Mucosa of descending colon (tissue), 3 donors: ENCODE data around the gene CNR2. TPM values are rescaled to one million over a fixed set of nuclear protein-coding genes. Genes with fewer than 3 reads are reported as not detected.

Experiments
- ATAC-seq: fragments of 200-7000 bp; cut with Tn5 transposase; one replicate; pipeline ENCODE4 v1.9.1; 2020; ENCODE audit warnings: mild to moderate bottlenecking, moderate library complexity
- DNase-seq, 3 donors: peaks; one replicate each; pipeline ENCODE4 v3.0.0-alpha.2; 2020
- H3K36me3 ChIP-seq: fragments of 200-600 bp; one replicate; pipeline ENCODE4 v1.8.0; 2021; ENCODE audit warnings: low read depth, mild to moderate bottlenecking
- H3K4me1 ChIP-seq: fragments of 200-600 bp; one replicate; pipeline ENCODE4 v1.8.0; 2021; ENCODE audit warnings: low read depth, mild to moderate bottlenecking
- H3K4me3 ChIP-seq: fragments of 200-600 bp; one replicate; pipeline ENCODE4 v1.8.0; 2021; ENCODE audit warnings: mild to moderate bottlenecking
- H3K9me3 ChIP-seq: fragments of 200-600 bp; one replicate; pipeline ENCODE4 v1.8.0; 2021; ENCODE audit warnings: mild to moderate bottlenecking
- intact Hi-C, 2 donors: fragments of 100-400 bp; cut with DNase I in 1 of 2; cut with micrococcal nuclease in 1 of 2; formaldehyde crosslinking; loops; one replicate each; pipeline versions ENCODE4 v1.11.0 to v1.11.1; 2022; cut with DNase I, micrococcal nuclease
- total RNA-seq, 3 donors: library from RNA; stranded (reverse); fragmentation: NEBNext Ultra II Directional in 2 of 3; extraction: Animal tissue kit (Norgen Biotek cat#: 25700) in 2 of 3; gene quantifications; one replicate each; pipeline versions ENCODE4 v1.2.1 to v1.2.4, GENCODE V29; 2021 to 2023
- TF ChIP-seq, protein P1 (sequence below): fragments of 200-600 bp; IDR thresholded peaks from one replicate; pipeline ENCODE4 v1.8.0; 2022; ENCODE audit warnings: antibody characterized with exemption, mild to moderate bottlenecking
- donor health status: DM: no; HTN: no; CAD: no; lungs with moderate emphysema.
- donor health status: DM: no; HTN: no; CAD: no.
- donor health status: DM: no; HTN: yes; CAD: no.

CNR2 gene
- total RNA-seq, 3 donors from 2014 or later: 0.06 to 0.19 (median 0.17) TPM

DNA sequence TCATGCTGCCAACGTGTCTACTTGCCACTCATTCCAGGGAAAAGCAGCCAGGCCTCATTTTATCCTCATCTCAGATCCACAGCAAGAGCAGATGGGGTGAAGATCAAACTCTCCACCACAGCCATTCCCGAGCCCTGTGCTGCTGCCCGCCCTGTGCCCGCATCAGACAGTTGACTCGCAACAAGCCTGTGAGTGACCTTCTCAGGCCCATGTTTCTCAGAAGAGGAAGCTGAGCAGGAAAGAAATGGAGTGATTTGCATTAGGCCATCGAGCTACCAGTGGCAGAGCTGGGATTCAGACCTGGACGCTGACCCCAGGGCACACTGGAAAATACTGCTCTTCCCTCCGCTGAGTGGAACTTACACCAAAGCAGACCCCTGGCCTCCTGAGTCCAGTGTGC lies 1.2 kb downstream of the CNR2 start:
- intact Hi-C loops: loop anchor here in 1 of 2 donors (10.0 kb wide), 1 partner anchor 137 kb away; the partner anchor contains the start of gene PITHD1
- ATAC-seq: no peak
- Histone ChIP-seq H3K4me1 (peaks cover 4% of the 10 kb centered on the region), H3K36me3 (no peaks in the 10 kb centered on the region), H3K4me3 (no peak overlapping the region), H3K9me3 (no peaks in the 10 kb centered on the region)
- TF ChIP-seq, protein P1, sequence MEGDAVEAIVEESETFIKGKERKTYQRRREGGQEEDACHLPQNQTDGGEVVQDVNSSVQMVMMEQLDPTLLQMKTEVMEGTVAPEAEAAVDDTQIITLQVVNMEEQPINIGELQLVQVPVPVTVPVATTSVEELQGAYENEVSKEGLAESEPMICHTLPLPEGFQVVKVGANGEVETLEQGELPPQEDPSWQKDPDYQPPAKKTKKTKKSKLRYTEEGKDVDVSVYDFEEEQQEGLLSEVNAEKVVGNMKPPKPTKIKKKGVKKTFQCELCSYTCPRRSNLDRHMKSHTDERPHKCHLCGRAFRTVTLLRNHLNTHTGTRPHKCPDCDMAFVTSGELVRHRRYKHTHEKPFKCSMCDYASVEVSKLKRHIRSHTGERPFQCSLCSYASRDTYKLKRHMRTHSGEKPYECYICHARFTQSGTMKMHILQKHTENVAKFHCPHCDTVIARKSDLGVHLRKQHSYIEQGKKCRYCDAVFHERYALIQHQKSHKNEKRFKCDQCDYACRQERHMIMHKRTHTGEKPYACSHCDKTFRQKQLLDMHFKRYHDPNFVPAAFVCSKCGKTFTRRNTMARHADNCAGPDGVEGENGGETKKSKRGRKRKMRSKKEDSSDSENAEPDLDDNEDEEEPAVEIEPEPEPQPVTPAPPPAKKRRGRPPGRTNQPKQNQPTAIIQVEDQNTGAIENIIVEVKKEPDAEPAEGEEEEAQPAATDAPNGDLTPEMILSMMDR: no peak
- no peak for DNase-seq

DNA sequence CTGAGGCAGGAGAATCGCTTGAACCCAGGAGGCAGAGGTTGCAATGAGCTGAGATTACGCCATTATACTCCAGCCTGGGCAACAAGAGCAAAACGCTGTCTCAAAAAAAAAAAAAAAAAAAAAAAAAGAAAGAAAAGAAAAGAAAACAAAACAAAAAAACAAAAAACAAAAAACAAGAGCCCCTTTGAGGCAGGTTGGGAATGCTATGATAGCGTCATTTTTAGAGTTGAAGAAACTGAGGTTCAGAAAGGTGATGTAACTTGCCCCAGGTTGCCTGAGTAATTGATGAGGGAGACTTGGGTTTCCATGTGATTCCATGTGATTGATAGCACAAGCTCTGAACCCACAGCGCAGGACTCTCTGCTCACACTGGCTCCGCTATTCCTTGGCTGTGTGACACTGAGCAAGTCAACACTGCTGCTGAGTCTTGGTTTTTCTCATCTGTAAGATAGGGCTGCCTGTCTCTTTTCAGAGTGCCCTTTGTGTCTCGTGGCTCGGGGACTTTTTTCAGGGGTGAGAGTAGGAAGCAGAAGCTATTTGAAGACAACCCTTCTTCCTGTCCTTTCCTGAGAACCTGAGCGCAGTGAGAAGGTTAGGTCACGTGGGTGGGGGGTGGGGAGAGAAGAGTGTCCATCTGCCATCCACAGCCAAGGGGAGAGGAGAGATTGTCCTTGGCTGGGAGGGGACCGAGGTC lies 2.5 kb downstream of the CNR2 start:
- Histone ChIP-seq H3K36me3 (no peaks in the 10 kb centered on the region), H3K4me3 (no peak overlapping the region), H3K4me1 (peaks cover 4% of the 10 kb centered on the region), H3K9me3 (no peaks in the 10 kb centered on the region)
- DNase-seq (no peak), ATAC-seq (no peak)
- intact Hi-C loops: loop anchor here in 1 of 2 donors (10.0 kb wide), 1 partner anchor 136 kb away; the partner anchor contains the start of gene PITHD1
- TF ChIP-seq, protein P1: no peak

DNA sequence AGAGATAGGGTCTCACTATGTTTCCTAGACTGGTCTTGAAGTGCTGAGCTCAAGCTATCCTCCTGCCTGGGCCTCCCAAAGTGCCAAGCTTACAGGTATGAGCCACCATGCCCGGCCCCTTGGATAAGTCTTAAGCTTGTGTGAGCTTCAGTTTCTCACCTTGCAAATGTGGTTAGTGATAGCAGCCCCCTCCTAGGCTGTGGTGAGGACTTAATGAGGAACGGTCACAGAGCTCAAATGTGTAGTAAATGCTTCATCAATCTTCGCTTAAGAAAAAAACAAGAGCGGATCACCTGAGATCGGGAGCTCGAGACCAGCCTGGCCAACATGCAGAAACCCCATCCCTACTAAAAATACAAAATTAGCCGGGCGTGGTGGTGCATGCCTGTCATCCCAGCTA lies 3.0 kb downstream of the CNR2 start:
- Histone ChIP-seq H3K4me3 (no peak overlapping the region), H3K9me3 (no peaks in the 10 kb centered on the region), H3K4me1 (peaks cover 4% of the 10 kb centered on the region), H3K36me3 (no peaks in the 10 kb centered on the region)
- no peak for ATAC-seq
- intact Hi-C loops: loop anchor here in 1 of 2 donors (10.0 kb wide), 1 partner anchor 135 kb away; the partner anchor contains the start of gene PITHD1
- TF ChIP-seq, protein P1: no peak
- DNase-seq: no peak

DNA sequence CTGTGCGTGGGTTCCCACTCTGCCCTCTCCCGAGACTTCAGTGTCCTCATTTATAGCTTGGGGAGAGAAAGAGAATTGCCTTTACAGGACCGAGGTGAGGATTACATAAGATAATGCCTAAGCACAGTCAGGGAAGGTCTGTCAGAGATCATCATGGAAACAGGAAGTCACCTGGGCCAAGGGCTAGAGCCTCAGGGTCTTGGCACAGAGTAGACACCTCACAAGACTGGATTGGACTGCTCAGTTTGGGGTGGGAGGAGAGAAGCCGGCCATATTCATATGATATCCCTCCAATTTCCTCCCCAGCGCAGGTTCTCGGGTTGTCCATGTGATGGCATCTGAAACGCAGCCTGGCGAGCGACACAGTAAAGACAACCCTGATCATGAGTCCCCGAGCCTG lies 3.8 kb downstream of the CNR2 start:
- DNase-seq (no peak), ATAC-seq (peak; percentile 31)
- TF ChIP-seq, protein P1: no peak
- intact Hi-C loops: no loop called here
- Histone ChIP-seq H3K4me3 (no peak overlapping the region), H3K36me3 (no peaks in the 10 kb centered on the region), H3K9me3 (no peaks in the 10 kb centered on the region), H3K4me1 (peaks cover 4% of the 10 kb centered on the region)

DNA sequence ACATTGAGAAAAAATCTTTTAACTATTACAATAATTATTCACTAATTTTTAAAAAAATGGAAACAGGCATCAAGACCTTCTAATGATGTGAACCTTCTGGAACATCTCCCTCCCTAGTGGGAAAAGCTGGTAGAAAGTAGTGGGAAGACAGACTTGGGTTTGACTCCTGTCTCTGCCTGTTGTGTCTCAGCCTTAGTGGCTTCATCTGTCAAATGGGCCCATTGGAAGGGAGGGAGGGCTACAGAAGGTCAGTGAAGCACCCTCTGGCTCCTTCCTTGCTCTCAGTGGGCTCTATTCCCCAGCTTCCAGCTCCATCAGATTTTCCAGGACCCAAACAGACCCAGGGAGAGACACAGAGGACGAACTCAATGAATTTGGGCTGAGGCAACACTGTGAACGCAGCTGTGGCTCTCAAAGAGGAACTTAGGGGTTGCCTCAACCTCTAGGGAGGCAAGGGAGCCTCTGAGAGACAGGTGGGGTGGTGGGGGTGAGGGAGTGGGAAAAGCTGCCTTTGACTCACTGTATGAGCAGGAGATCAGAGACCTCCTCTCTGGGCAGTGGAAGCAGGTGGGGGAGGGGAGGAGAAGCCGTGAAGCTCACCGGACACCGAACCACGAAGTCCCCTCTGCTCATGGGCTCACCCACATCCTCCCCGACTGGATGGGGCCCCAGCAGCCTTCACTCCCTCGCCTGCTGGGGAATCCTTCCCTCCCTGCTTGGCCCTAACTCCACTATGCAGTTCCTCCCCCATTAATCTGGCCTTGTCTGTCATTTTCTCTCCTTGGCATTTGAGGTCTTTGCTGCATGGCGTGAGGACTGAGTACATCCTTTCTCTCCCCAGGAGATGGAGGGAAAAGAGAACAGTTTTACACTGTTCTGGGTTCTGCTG lies 4.5 kb downstream of the CNR2 start:
- H3K4me1 ChIP-seq: peaks cover 4% of the 10 kb centered on the region
- H3K9me3 ChIP-seq: no peaks in the 10 kb centered on the region
- DNase-seq (peak in 1 of 3 donors; percentile 73), ATAC-seq (peak; percentile 48)
- TF ChIP-seq, protein P1: no peak
- H3K4me3 ChIP-seq: no peak overlapping the region
- intact Hi-C loops: no loop called here
- no peaks in the 10 kb centered on the region for H3K36me3 ChIP-seq
